ENCODE results near the gene THG1L.

The THG1L gene

DNA sequence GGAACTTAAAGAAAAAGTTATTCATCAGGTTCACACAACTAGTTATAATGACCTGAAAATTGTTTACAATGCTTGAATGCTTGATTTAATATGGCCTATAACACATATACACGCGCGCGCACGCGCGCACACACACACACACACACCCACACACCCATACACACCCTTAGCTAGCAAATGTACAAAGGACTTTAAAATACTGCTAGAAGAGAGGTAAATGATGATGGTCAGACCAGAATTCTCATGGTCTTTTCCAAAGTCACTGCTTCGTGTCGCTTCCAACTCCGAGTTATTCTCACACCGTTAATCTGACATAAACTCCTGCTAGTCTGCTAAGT lies 18.2 kb downstream of the THG1L start:
- Histone ChIP-seq H3K27me3 (ENCODE audit: control insufficient read depth in 5 of 5, insufficient read depth in 4 of 5, low read length in 5 of 5) (no peaks in the 10 kb centered on the region), H3K4me3 (ENCODE audit: low read depth in 1 of 5, low read length in 5 of 5) (no peak overlapping the region), H3K4me1 (ENCODE audit: control insufficient read depth in 5 of 5, insufficient read depth in 5 of 5, low read length in 5 of 5) (peaks cover 3 to 9% (median 8%) of the 10 kb centered on the region in 5 donors), H3K9me3 (ENCODE audit: control insufficient read depth in 5 of 5, low read length in 5 of 5) (no peaks in the 10 kb centered on the region), H3K36me3 (ENCODE audit: control insufficient read depth in 5 of 5, insufficient read depth in 5 of 5, low read length in 5 of 5) (peaks cover 3 to 18% (median 13%) of the 10 kb centered on the region in 5 donors), H3K9ac (ENCODE audit: low read length in 5 of 5) (no peak overlapping the region), H3K27ac (ENCODE audit: low read depth, low read length) (no peak overlapping the region)

- Histone ChIP-seq H3K9ac (ENCODE audit: low read length in 5 of 5) (no peak overlapping the region), H3K27ac (ENCODE audit: low read depth, low read length) (no peak overlapping the region), H3K4me3 (ENCODE audit: low read depth in 1 of 5, low read length in 5 of 5) (no peak overlapping the region), H3K36me3 (ENCODE audit: control insufficient read depth in 5 of 5, insufficient read depth in 5 of 5, low read length in 5 of 5) (peaks cover 11 to 25% (median 13%) of the 10 kb centered on the region in 5 donors), H3K4me1 (ENCODE audit: control insufficient read depth in 5 of 5, insufficient read depth in 5 of 5, low read length in 5 of 5) (peaks cover 0 to under 1% (median 0%) of the 10 kb centered on the region in 5 donors), H3K9me3 (ENCODE audit: control insufficient read depth in 5 of 5, low read length in 5 of 5) (no peaks in the 10 kb centered on the region), H3K27me3 (ENCODE audit: control insufficient read depth in 5 of 5, insufficient read depth in 4 of 5, low read length in 5 of 5) (no peaks in the 10 kb centered on the region)
Observed at GRCh38 chr5:157750320-157750719, 19.1 kb downstream of the THG1L start.

DNA sequence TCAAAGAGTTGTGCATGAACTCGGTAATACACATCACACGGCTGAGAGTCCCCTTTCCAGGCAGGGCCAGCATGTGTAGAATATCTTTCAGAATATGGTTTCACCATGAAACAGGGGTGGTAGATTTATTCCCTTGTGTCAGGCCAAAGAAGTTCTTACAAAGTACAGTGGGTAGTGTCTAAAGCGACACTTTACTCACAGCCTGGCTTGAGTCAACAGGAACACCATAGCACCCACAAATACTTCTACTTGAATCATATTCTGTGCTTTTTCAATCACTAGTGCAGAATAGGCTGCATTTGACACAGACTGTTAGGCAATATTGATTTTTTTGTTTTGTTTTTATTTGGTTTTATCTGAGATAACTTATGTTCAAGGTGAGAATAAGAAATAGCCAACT lies 24.9 kb downstream of the THG1L start:
- Histone ChIP-seq H3K9ac (ENCODE audit: low read length in 5 of 5) (no peak overlapping the region), H3K9me3 (ENCODE audit: control insufficient read depth in 5 of 5, low read length in 5 of 5) (no peaks in the 10 kb centered on the region), H3K27ac (ENCODE audit: low read depth, low read length) (no peak overlapping the region), H3K36me3 (ENCODE audit: control insufficient read depth in 5 of 5, insufficient read depth in 5 of 5, low read length in 5 of 5) (peaks cover 18 to 42% (median 20%) of the 10 kb centered on the region in 5 donors), H3K4me1 (ENCODE audit: control insufficient read depth in 5 of 5, insufficient read depth in 5 of 5, low read length in 5 of 5) (no peaks in the 10 kb centered on the region), H3K27me3 (ENCODE audit: control insufficient read depth in 5 of 5, insufficient read depth in 4 of 5, low read length in 5 of 5) (no peaks in the 10 kb centered on the region), H3K4me3 (ENCODE audit: low read depth in 1 of 5, low read length in 5 of 5) (no peak overlapping the region)

- Histone ChIP-seq H3K27ac (ENCODE audit: low read depth, low read length) (no peak overlapping the region), H3K4me3 (ENCODE audit: low read depth in 1 of 5, low read length in 5 of 5) (no peak overlapping the region), H3K9ac (ENCODE audit: low read length in 5 of 5) (no peak overlapping the region), H3K36me3 (ENCODE audit: control insufficient read depth in 5 of 5, insufficient read depth in 5 of 5, low read length in 5 of 5) (peaks cover 10 to 30% (median 20%) of the 10 kb centered on the region in 5 donors), H3K4me1 (ENCODE audit: control insufficient read depth in 5 of 5, insufficient read depth in 5 of 5, low read length in 5 of 5) (peaks cover 0 to 6% (median 2%) of the 10 kb centered on the region in 5 donors), H3K27me3 (ENCODE audit: control insufficient read depth in 5 of 5, insufficient read depth in 4 of 5, low read length in 5 of 5) (no peaks in the 10 kb centered on the region), H3K9me3 (ENCODE audit: control insufficient read depth in 5 of 5, low read length in 5 of 5) (no peaks in the 10 kb centered on the region)
Observed at GRCh38 chr5:157758706-157759105, 27.5 kb downstream of the THG1L start.

GRCh38 chr5:157761690-157762621 lies 30.7 kb downstream of the THG1L start:
- Histone ChIP-seq H3K27ac (ENCODE audit: low read depth, low read length) (no peak overlapping the region), H3K4me1 (ENCODE audit: control insufficient read depth in 5 of 5, insufficient read depth in 5 of 5, low read length in 5 of 5) (peaks cover 0 to 6% (median 3%) of the 10 kb centered on the region in 5 donors), H3K36me3 (ENCODE audit: control insufficient read depth in 5 of 5, insufficient read depth in 5 of 5, low read length in 5 of 5) (peaks cover 0 to 6% (median 3%) of the 10 kb centered on the region in 5 donors), H3K4me3 (ENCODE audit: low read depth in 1 of 5, low read length in 5 of 5) (no peak overlapping the region), H3K9me3 (ENCODE audit: control insufficient read depth in 5 of 5, low read length in 5 of 5) (no peaks in the 10 kb centered on the region), H3K27me3 (ENCODE audit: control insufficient read depth in 5 of 5, insufficient read depth in 4 of 5, low read length in 5 of 5) (no peaks in the 10 kb centered on the region), H3K9ac (ENCODE audit: low read length in 5 of 5) (no peak overlapping the region)

DNA sequence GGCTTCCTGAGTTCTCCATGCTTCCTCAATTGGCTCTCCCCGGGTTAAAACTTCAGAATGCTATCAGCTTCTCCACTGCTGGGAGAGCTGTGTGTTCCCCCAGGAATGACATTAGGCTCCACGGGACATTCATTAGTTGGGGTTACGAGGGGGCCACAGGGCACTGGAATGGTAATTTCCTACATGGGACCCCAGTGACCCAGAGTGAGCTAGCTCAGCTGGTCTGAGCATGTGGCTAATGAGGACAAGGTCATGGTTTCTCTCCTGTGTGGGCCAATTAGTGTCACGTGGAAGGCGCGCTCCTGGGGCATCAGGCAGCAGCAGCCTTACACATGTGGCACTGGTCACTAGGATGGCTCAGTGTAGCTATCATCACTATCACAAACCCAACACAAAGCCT lies 33.3 kb downstream of the THG1L start:
- no peak overlapping the region for H3K27ac ChIP-seq (ENCODE audit: low read depth, low read length)
- no peaks in the 10 kb centered on the region for H3K27me3 ChIP-seq (ENCODE audit: control insufficient read depth in 5 of 5, insufficient read depth in 4 of 5, low read length in 5 of 5)
- H3K4me3 ChIP-seq (ENCODE audit: low read depth in 1 of 5, low read length in 5 of 5) = no peak overlapping the region
- no peak overlapping the region for H3K9ac ChIP-seq (ENCODE audit: low read length in 5 of 5)
- H3K4me1 ChIP-seq (ENCODE audit: control insufficient read depth in 5 of 5, insufficient read depth in 5 of 5, low read length in 5 of 5) = peaks cover 0 to 16% (median 12%) of the 10 kb centered on the region in 5 donors
- H3K36me3 ChIP-seq (ENCODE audit: control insufficient read depth in 5 of 5, insufficient read depth in 5 of 5, low read length in 5 of 5) = peaks cover 0 to 3% (median 2%) of the 10 kb centered on the region in 5 donors
- H3K9me3 ChIP-seq (ENCODE audit: control insufficient read depth in 5 of 5, low read length in 5 of 5) = no peaks in the 10 kb centered on the region

DNA sequence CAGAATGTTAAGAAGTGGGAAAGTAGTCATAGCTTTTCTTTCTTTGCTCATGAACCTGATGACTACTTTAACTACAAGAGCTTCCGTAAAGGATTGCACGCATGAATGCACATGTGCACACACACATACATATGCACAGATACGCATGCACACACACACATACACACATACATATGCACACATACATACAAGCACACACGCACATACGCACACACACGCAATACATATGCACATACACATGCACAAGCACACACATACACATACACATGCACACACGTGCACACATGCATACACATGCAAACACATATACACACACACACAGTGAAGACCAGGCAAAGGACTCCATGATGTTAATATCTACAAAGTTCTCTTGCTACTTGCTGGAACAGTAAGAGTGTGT lies 35.2 kb downstream of the THG1L start:
- no peak overlapping the region for H3K27ac ChIP-seq (ENCODE audit: low read depth, low read length)
- H3K4me1 ChIP-seq (ENCODE audit: control insufficient read depth in 5 of 5, insufficient read depth in 5 of 5, low read length in 5 of 5) = peaks cover 0 to 16% (median 12%) of the 10 kb centered on the region in 5 donors
- no peaks in the 10 kb centered on the region for H3K36me3 ChIP-seq (ENCODE audit: control insufficient read depth in 5 of 5, insufficient read depth in 5 of 5, low read length in 5 of 5)
- no peak overlapping the region for H3K4me3 ChIP-seq (ENCODE audit: low read depth in 1 of 5, low read length in 5 of 5)
- no peak overlapping the region for H3K9ac ChIP-seq (ENCODE audit: low read length in 5 of 5)
- H3K9me3 ChIP-seq (ENCODE audit: control insufficient read depth in 5 of 5, low read length in 5 of 5) = peaks cover 0 to 6% (median 0%) of the 10 kb centered on the region in 5 donors
- no peaks in the 10 kb centered on the region for H3K27me3 ChIP-seq (ENCODE audit: control insufficient read depth in 5 of 5, insufficient read depth in 4 of 5, low read length in 5 of 5)

GRCh38 chr5:157766902-157767301 lies 35.7 kb downstream of the THG1L start:
- H3K4me1 ChIP-seq (ENCODE audit: control insufficient read depth in 5 of 5, insufficient read depth in 5 of 5, low read length in 5 of 5) = peaks cover 0 to 16% (median 11%) of the 10 kb centered on the region in 5 donors
- no peaks in the 10 kb centered on the region for H3K36me3 ChIP-seq (ENCODE audit: control insufficient read depth in 5 of 5, insufficient read depth in 5 of 5, low read length in 5 of 5)
- no peak overlapping the region for H3K9ac ChIP-seq (ENCODE audit: low read length in 5 of 5)
- H3K27ac ChIP-seq (ENCODE audit: low read depth, low read length) = no peak overlapping the region
- no peak overlapping the region for H3K4me3 ChIP-seq (ENCODE audit: low read depth in 1 of 5, low read length in 5 of 5)
- peaks cover 0 to 6% (median 0%) of the 10 kb centered on the region in 5 donors for H3K9me3 ChIP-seq (ENCODE audit: control insufficient read depth in 5 of 5, low read length in 5 of 5)
- H3K27me3 ChIP-seq (ENCODE audit: control insufficient read depth in 5 of 5, insufficient read depth in 4 of 5, low read length in 5 of 5) = no peaks in the 10 kb centered on the region

DNA sequence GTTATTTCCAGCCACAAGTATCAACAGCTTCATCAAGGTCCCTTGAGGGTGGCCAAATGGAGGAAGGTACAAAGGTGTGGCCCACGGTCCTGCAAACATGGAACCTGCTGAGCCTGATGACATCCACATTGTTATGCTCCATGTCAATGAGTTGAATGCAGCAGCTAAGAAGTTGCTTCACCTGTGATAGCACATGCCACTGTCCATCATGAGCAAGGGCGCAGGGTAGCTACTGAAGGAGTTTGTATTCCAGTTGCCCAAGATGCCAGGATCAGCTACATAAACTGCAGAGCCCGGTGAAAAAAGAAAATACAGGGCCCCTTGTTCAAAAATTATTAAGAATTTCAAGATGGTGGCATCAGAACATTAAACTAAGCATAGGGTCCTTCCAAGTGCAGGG lies 36.5 kb downstream of the THG1L start:
- Histone ChIP-seq H3K36me3 (ENCODE audit: control insufficient read depth in 5 of 5, insufficient read depth in 5 of 5, low read length in 5 of 5) (no peaks in the 10 kb centered on the region), H3K4me1 (ENCODE audit: control insufficient read depth in 5 of 5, insufficient read depth in 5 of 5, low read length in 5 of 5) (peaks cover 0 to 13% (median 9%) of the 10 kb centered on the region in 5 donors), H3K4me3 (ENCODE audit: low read depth in 1 of 5, low read length in 5 of 5) (no peak overlapping the region), H3K27me3 (ENCODE audit: control insufficient read depth in 5 of 5, insufficient read depth in 4 of 5, low read length in 5 of 5) (no peaks in the 10 kb centered on the region), H3K27ac (ENCODE audit: low read depth, low read length) (peak overlapping the region; percentile 58), H3K9me3 (ENCODE audit: control insufficient read depth in 5 of 5, low read length in 5 of 5) (peaks cover 0 to 6% (median 0%) of the 10 kb centered on the region in 5 donors), H3K9ac (ENCODE audit: low read length in 5 of 5) (no peak overlapping the region)

- Histone ChIP-seq H3K9ac (ENCODE audit: low read length in 5 of 5) (no peak overlapping the region), H3K9me3 (ENCODE audit: control insufficient read depth in 5 of 5, low read length in 5 of 5) (peaks cover 0 to 6% (median 0%) of the 10 kb centered on the region in 5 donors), H3K4me1 (ENCODE audit: control insufficient read depth in 5 of 5, insufficient read depth in 5 of 5, low read length in 5 of 5) (peaks cover 0 to 13% (median 9%) of the 10 kb centered on the region in 5 donors), H3K27me3 (ENCODE audit: control insufficient read depth in 5 of 5, insufficient read depth in 4 of 5, low read length in 5 of 5) (no peaks in the 10 kb centered on the region), H3K4me3 (ENCODE audit: low read depth in 1 of 5, low read length in 5 of 5) (no peak overlapping the region), H3K36me3 (ENCODE audit: control insufficient read depth in 5 of 5, insufficient read depth in 5 of 5, low read length in 5 of 5) (no peaks in the 10 kb centered on the region), H3K27ac (ENCODE audit: low read depth, low read length) (no peak overlapping the region)
Observed at GRCh38 chr5:157770665-157771064, 39.4 kb downstream of the THG1L start.
